Fibroblast of lung (primary cell): ENCODE data around the gene C19orf44.

Source experiments
- CTCF ChIP-seq, 2 donors: IDR thresholded peaks in 1 of 2; conservative IDR thresholded peaks in 1 of 2; 1 replicate in 1 of 2; 2 replicates in 1 of 2; pipeline ENCODE4 v1.5.1; 2011 to 2012; ENCODE audit warnings: low read length in 2 of 2, control low read depth in 1 of 2, inconsistent platforms in 1 of 2, low read depth in 1 of 2, mild to moderate bottlenecking in 1 of 2
- EZH2 ChIP-seq: IDR thresholded peaks from 2 replicates; pipeline ENCODE4 v1.5.1; 2012; ENCODE audit warnings: low read length, control low read depth, mild to moderate bottlenecking; ENCODE audit errors: missing control alignments

GRCh38 chr19:16541526-16542044, 45.4 kb downstream of the C19orf44 start:
- TF ChIP-seq CTCF (conservative IDR thresholded peaks at IDR 0.05 in 1 of 2, IDR thresholded peaks at IDR 0.05 in 1 of 2; ENCODE audit: low read depth in 1 of 2, low read length in 2 of 2): no peak
- TF ChIP-seq EZH2: no peak
